Stimulated activated naive CD8-positive, alpha-beta T cell treated with anti-CD3 and anti-CD28 coated beads, Interleukin-15, Interleukin-2, amounts not matched to agents 100 ng/mL and 50 ng/mL, for 24 hours (primary cell): ENCODE results near the gene RRP9.

ENCODE experiments used
- H3K27ac Mint-ChIP-seq: one replicate; pipeline ENCODE4 v1.8.0; 2021; ENCODE audit warnings: mild to moderate bottlenecking, mixed read lengths
- H3K27me3 Mint-ChIP-seq: one replicate; pipeline ENCODE4 v1.8.0; 2021; ENCODE audit warnings: mixed read lengths
- H3K36me3 Mint-ChIP-seq: one replicate; pipeline ENCODE4 v1.8.0; 2021; ENCODE audit warnings: low read depth, mixed read lengths
- H3K4me1 Mint-ChIP-seq: one replicate; pipeline ENCODE4 v1.8.0; 2021; ENCODE audit warnings: low read depth, mixed read lengths
- H3K4me3 Mint-ChIP-seq: one replicate; pipeline ENCODE4 v1.8.0; 2021; ENCODE audit warnings: mild to moderate bottlenecking, mixed read lengths
- H3K9me3 Mint-ChIP-seq: one replicate; pipeline ENCODE4 v1.8.0; 2021; ENCODE audit warnings: mixed read lengths

Gene RRP9

DNA sequence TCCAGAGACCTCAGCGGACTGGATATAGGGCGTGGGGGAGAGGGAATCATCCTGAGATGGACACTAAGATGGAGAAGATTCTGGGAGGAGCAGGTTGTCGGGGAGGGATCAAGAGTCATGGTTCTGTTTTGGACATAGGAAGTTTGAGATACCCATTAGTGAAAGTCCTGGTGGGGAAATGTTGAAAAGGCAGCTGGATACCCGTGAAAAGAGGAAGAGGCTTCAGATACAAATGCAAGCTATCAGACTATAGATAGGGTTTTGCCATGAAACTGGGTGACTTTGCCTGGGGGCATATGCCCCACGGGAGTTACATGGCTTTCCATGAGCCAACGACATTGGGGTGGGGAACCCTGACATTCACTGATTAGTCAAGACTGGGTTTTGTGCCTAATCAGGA, 12.4 kb upstream of the RRP9 start:
- H3K4me3 Mint-ChIP-seq: no peak overlapping the region
- H3K4me1 Mint-ChIP-seq: peaks cover 5% of the 10 kb centered on the region

DNA sequence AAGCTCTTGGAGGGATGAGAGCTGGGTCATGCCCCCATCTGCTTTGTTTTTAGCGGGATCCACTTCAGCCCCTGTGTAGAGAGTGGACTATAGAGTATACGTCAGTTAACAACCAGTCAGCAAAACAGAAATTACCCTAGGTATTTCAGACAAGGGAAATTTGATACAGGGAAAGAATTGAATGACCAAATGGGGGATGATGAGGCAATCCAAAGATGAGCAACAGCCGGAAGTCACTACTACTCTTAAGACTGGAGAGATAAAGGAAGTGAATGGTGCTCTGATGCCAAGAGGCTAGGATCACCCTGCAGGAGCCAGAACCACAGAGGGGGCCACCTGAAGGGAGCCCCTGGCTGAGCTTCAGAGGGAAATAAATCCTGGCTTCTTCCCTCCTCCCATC, 11.7 kb upstream of the RRP9 start:
- H3K9me3 Mint-ChIP-seq: no peaks in the 10 kb centered on the region
- peaks cover 21% of the 10 kb centered on the region for H3K27me3 Mint-ChIP-seq
- H3K36me3 Mint-ChIP-seq: peaks cover 4% of the 10 kb centered on the region
- H3K4me3 Mint-ChIP-seq: no peak overlapping the region
- H3K27ac Mint-ChIP-seq: no peak overlapping the region
- peaks cover 5% of the 10 kb centered on the region for H3K4me1 Mint-ChIP-seq

More for the DNA sequence above, 12.4 kb upstream of the RRP9 start:
- Mint-ChIP-seq H3K27ac (no peak overlapping the region), H3K9me3 (no peaks in the 10 kb centered on the region), H3K27me3 (peaks cover 21% of the 10 kb centered on the region), H3K36me3 (peaks cover 4% of the 10 kb centered on the region)

DNA sequence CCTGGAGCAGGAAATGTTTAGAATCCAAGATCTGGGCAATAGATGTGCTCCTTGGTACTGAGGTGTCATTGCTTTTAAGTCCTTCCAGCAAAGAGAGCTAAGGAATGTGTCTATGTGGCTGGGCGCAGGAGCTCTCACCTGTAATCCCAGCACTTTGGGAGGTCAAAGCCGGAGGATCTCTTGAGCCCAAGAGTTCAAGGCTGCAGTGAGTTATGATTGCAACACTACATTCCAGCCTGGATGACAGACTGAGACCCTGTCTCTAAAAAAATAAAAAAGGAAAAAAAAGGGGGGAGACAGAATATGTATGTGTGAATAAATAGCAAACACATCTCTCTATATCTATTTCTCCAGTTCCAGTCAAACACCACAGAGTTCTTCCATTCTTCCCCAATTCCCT, 9.2 kb upstream of the RRP9 start:
- no peak overlapping the region for H3K27ac Mint-ChIP-seq
- peaks cover 18% of the 10 kb centered on the region for H3K27me3 Mint-ChIP-seq
- no peaks in the 10 kb centered on the region for H3K36me3 Mint-ChIP-seq
- H3K4me3 Mint-ChIP-seq: no peak overlapping the region
- H3K9me3 Mint-ChIP-seq: no peaks in the 10 kb centered on the region
- H3K4me1 Mint-ChIP-seq: no peaks in the 10 kb centered on the region

DNA sequence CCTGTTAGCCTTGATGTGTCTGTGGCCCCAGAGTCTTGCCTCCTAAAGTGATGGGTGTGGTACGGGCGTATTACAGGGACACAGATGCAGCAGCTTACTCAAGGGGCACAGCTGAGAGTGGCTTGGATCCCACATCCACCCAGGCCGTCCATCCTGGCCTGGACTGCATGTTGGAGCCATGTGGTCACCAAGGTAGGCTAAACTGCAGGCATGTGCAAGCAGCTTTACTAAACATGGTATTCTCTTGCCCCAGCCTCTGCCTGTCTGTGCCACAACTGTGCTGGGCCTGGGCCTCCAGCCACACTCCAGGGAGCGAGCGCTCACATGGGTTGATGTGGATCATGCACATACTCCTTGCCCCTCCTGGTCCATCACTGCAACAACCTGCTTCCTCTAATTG, 7.4 kb upstream of the RRP9 start:
- Mint-ChIP-seq H3K4me3 (no peak overlapping the region), H3K36me3 (no peaks in the 10 kb centered on the region), H3K9me3 (no peaks in the 10 kb centered on the region), H3K4me1 (no peaks in the 10 kb centered on the region), H3K27ac (no peak overlapping the region), H3K27me3 (peaks cover 9% of the 10 kb centered on the region)

GRCh38 chr3:51948016-51948580, 6.4 kb upstream of the RRP9 start:
- H3K9me3 Mint-ChIP-seq: no peaks in the 10 kb centered on the region
- no peak overlapping the region for H3K4me3 Mint-ChIP-seq
- H3K27ac Mint-ChIP-seq: no peak overlapping the region
- H3K36me3 Mint-ChIP-seq: no peaks in the 10 kb centered on the region
- no peaks in the 10 kb centered on the region for H3K27me3 Mint-ChIP-seq
- peaks cover under 1% of the 10 kb centered on the region for H3K4me1 Mint-ChIP-seq

DNA sequence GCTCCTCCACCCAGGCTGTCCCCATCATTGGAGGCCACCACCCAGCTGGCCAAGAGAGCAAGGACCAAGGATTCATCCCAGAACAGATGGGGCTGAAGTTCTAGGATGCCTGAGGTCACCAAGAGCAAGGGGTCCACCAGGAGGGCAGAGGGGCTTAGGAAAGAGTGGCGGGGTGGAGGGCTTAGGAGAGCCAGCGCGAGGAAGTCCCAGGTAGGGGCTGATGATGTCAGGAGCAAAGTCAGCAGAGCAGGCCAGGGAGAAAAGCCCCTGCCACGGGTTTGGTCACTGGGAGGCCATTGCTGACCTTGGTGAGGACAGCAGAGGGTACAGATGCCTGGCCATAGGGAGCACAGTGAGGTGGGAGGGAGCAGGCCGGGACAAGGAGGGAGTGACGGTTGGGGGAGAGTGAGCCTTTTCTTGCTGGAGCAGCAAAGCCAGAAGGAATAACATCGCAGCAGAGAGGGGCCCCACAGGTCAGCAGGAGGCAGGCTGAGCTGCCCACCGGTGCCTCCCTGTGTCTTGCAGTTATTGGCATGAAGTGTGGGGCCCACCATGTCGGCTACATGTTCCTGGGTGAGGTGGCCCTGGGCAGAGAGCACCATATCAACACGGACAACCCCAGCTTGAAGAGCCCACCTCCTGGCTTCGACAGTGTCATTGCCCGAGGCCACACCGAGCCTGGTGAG, 5.7 kb upstream of the RRP9 start:
- H3K4me3 Mint-ChIP-seq: no peak overlapping the region
- no peaks in the 10 kb centered on the region for H3K9me3 Mint-ChIP-seq
- H3K27me3 Mint-ChIP-seq: no peaks in the 10 kb centered on the region
- H3K4me1 Mint-ChIP-seq: peaks cover 8% of the 10 kb centered on the region
- H3K36me3 Mint-ChIP-seq: no peaks in the 10 kb centered on the region
- H3K27ac Mint-ChIP-seq: no peak overlapping the region

DNA sequence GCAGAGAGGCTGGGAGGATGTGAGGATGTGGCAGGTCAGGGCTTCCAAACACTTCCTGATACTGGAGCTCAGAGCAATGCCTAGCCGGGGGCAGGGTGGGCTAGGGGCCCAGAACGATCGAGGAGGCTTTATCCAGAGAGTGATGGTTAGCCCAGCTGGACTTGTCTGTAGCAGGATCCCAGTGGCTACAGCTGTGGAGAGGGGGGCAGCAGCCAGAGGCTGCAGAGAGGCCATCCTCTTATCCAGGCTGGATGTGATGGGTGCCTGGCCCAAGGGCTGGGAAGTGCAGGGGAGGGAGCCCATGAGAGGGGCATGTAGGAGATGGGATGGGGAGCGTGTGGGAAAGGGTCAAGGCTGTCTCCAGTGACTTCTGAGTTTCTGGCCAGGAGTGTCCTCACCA, 5.1 kb upstream of the RRP9 start:
- Mint-ChIP-seq H3K27ac (no peak overlapping the region), H3K27me3 (no peaks in the 10 kb centered on the region), H3K9me3 (no peaks in the 10 kb centered on the region), H3K36me3 (no peaks in the 10 kb centered on the region), H3K4me3 (no peak overlapping the region), H3K4me1 (peaks cover 8% of the 10 kb centered on the region)

DNA sequence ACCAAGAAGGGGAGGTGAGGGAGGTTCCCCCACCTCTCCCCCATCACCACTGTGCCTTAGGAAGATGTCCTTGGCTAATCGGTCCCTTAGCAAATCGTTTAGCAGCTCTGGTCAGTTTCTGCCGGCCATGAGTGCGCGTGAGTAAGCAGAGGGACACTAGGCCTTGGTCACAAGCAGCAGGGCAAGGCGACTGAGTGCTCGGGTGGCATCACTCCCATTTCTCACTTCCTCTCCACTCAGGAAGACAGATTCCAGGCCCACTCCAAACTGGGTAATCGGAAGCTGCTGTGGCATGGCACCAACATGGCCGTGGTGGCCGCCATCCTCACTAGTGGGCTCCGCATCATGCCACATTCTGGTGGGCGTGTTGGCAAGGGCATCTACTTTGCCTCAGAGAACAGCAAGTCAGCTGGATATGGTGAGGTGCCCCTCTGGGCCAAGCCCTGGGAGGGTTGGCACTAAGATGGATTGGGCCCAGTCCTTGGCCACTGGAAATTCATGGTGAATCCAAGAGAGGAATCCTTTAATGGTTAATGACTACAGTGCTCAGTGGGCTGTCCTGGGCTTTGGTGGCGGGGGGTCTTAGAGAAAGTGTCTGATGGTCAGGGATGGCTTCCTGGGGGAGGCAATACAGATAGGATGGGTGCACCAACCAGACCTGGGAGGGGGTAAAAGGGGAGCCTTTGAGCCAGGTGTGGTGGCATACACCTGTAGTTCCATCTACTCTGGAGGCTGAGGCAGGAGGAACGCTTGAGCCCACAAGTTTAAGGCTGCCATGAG, 4.4 kb upstream of the RRP9 start:
- Mint-ChIP-seq H3K4me1 (peaks cover 9% of the 10 kb centered on the region), H3K4me3 (no peak overlapping the region), H3K36me3 (peaks cover 1% of the 10 kb centered on the region), H3K27me3 (no peaks in the 10 kb centered on the region), H3K27ac (no peak overlapping the region), H3K9me3 (no peaks in the 10 kb centered on the region)

DNA sequence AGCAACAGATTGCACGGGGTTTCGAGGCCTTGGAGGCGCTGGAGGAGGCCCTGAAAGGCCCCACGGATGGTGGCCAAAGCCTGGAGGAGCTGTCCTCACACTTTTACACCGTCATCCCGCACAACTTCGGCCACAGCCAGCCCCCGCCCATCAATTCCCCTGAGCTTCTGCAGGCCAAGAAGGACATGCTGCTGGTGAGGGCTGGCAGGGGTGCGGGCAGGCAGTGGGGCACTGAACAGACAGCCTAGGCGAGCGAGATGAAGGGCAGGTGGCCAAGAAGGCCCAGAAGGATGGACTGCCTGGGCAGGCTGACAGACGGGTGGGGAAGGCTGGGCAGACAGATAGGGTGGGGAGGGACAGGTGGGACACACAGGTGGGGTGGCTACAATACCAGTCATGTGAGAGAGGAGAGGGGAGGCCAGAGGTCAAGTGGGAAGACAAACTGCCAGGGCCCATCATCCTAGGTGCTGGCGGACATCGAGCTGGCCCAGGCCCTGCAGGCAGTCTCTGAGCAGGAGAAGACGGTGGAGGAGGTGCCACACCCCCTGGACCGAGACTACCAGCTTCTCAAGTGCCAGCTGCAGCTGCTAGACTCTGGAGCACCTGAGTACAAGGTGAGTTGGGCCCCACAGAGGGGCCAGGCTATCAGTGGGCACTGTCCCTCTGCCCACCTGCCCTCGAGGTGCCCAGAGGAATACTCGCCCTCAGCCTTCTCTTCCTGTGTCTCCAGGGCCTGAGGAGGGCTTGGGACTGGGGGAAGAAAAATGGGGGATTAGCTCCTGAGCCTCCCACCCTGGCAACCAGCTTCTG, 3.5 kb upstream of the RRP9 start:
- Mint-ChIP-seq H3K27me3 (no peaks in the 10 kb centered on the region), H3K9me3 (no peaks in the 10 kb centered on the region), H3K36me3 (peaks cover 10% of the 10 kb centered on the region), H3K4me3 (no peak overlapping the region), H3K4me1 (peaks cover 18% of the 10 kb centered on the region), H3K27ac (no peak overlapping the region)

- Mint-ChIP-seq H3K27ac (no peak overlapping the region), H3K4me1 (peaks cover 25% of the 10 kb centered on the region), H3K27me3 (no peaks in the 10 kb centered on the region), H3K36me3 (peaks cover 15% of the 10 kb centered on the region), H3K4me3 (no peak overlapping the region), H3K9me3 (no peaks in the 10 kb centered on the region)
Measured at GRCh38 chr3:51944451-51945021, 2.8 kb upstream of the RRP9 start.

- H3K36me3 Mint-ChIP-seq: peaks cover 21% of the 10 kb centered on the region
- peaks cover 33% of the 10 kb centered on the region for H3K4me1 Mint-ChIP-seq
- H3K9me3 Mint-ChIP-seq: no peaks in the 10 kb centered on the region
- H3K27me3 Mint-ChIP-seq: no peaks in the 10 kb centered on the region
- peak overlapping the region; percentile 85 for H3K27ac Mint-ChIP-seq
- H3K4me3 Mint-ChIP-seq: no peak overlapping the region
Measured at GRCh38 chr3:51943451-51944391, 2.0 kb upstream of the RRP9 start.

DNA sequence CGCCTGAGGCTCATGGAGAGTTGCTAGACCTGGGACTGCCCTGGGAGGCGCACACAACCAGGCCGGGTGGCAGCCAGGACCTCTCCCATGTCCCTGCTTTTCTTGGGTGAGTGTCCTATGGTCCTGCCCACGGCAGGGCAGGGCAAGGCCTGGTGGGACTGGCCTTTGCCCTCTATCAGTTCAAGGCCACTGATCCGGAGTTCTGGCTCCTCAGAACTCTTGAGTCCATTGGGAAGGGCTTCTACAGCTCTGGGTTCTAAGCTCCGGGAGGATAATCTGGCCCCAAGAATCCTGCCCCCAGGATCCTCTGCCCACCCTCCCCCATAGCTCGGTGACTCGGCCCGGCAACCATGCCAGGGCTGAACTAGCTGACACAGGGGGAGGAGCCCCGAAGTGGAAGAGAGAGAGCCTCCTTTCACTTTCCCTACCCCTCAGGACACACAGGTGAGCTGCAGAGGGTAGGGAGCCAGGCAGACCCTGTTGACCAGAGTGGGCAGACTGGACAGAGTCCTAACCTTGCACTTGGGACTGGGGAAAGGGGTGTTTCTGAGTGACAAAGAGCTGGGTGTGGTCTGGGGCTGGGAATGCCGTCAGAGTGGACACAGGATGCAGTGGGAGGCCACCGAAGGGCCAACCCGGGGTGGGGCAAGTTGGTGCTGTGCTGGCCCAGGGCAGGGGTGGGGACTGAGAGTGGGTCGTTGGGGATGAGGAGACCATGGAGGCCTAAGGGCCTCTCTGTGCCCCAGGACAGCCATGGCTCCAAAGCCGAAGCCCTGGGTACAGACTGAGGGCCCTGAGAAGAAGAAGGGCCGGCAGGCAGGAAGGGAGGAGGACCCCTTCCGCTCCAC, 1.1 kb upstream of the RRP9 start:
- H3K4me1 Mint-ChIP-seq: peaks cover 38% of the 10 kb centered on the region
- H3K27me3 Mint-ChIP-seq: no peaks in the 10 kb centered on the region
- peak overlapping the region; percentile 90 for H3K4me3 Mint-ChIP-seq
- H3K36me3 Mint-ChIP-seq: peaks cover 28% of the 10 kb centered on the region
- peak overlapping the region; percentile 85 for H3K27ac Mint-ChIP-seq
- H3K9me3 Mint-ChIP-seq: no peaks in the 10 kb centered on the region

- Mint-ChIP-seq H3K27me3 (no peaks in the 10 kb centered on the region), H3K9me3 (no peaks in the 10 kb centered on the region)
Measured at GRCh38 chr3:51941463-51941797, 274 bp downstream of the RRP9 start.

More at GRCh38 chr3:51941463-51941797, 274 bp downstream of the RRP9 start:
- Mint-ChIP-seq H3K4me3 (peak overlapping the region; percentile 90), H3K4me1 (peaks cover 38% of the 10 kb centered on the region), H3K27ac (peak overlapping the region; percentile 87), H3K36me3 (peaks cover 40% of the 10 kb centered on the region)
